Neural cell (in vitro differentiated cells): Measurements from ENCODE around the gene BCKDHB. TPM values are rescaled to one million over a fixed set of nuclear protein-coding genes. Genes with fewer than 3 reads are reported as not detected.

ENCODE experiments used
- H2AFZ ChIP-seq: fragments of 200-600, 300-800 bp; sonication (generic), shearing (Covaris generic); 2 replicates; pipeline ENCODE4 v1.6.0; 2014; ENCODE audit warnings: low read depth, mild to moderate bottlenecking, antibody characterized with exemption, low read length, moderate library complexity
- H3F3A ChIP-seq: fragments of 200-600 bp; shearing (Covaris generic); 2 replicates; pipeline ENCODE4 v1.6.1; 2016; ENCODE audit warnings: mild to moderate bottlenecking, moderate library complexity, mixed read lengths, antibody characterized with exemption, low read length; ENCODE audit not compliant: insufficient read depth, poor library complexity, severe bottlenecking
- H3K27ac ChIP-seq: fragments of 200-600, 300-800 bp; sonication (generic), shearing (Covaris generic); 2 replicates; pipeline ENCODE4 v1.5.1; 2014; ENCODE audit warnings: mild to moderate bottlenecking, low read length, moderate library complexity
- H3K27me3 ChIP-seq: fragments of 300-800, 200-600 bp; sonication (generic), shearing (Covaris generic); 2 replicates; pipeline ENCODE4 v1.6.0; 2014; ENCODE audit warnings: mild to moderate bottlenecking, low read depth, low read length, moderate library complexity; ENCODE audit not compliant: insufficient read depth
- H3K36me3 ChIP-seq: fragments of 300-800, 200-600 bp; sonication (generic), shearing (Covaris generic); 2 replicates; pipeline ENCODE4 v1.5.1; 2014; ENCODE audit warnings: mild to moderate bottlenecking, antibody characterized with exemption, low read length, moderate library complexity; ENCODE audit not compliant: insufficient read depth
- H3K4me2 ChIP-seq: fragments of 300-800, 200-600 bp; sonication (generic), shearing (Covaris generic); 2 replicates; pipeline ENCODE4 v1.6.0; 2014; ENCODE audit warnings: mild to moderate bottlenecking, low read length
- H3K4me3 ChIP-seq: fragments of 300-800, 200-600 bp; sonication (generic), shearing (Covaris generic); 2 replicates; pipeline ENCODE4 v1.5.1; 2014; ENCODE audit warnings: mild to moderate bottlenecking, low read length, moderate library complexity
- H3K79me2 ChIP-seq: fragments of 200-600 bp; shearing (Covaris generic); replicated peaks from 2 replicates; pipeline ENCODE4 v1.6.0; 2014; ENCODE audit warnings: mild to moderate bottlenecking, low read length, moderate library complexity; ENCODE audit not compliant: insufficient read depth
- H3K9ac ChIP-seq: fragments of 300-800, 200-600 bp; sonication (generic), shearing (Covaris generic); 2 replicates; pipeline ENCODE4 v1.6.1; 2016; ENCODE audit warnings: mild to moderate bottlenecking, low read length, mixed read lengths
- H3K9me2 ChIP-seq: fragments of 200-600 bp; shearing (Covaris generic); 2 replicates; pipeline ENCODE4 v1.6.1; 2016; ENCODE audit warnings: mild to moderate bottlenecking, low read length, mixed read lengths; ENCODE audit not compliant: insufficient read depth
- H3K9me3 ChIP-seq: fragments of 200-600, 300-800 bp; sonication (generic), shearing (Covaris generic); 2 replicates; pipeline ENCODE4 v1.6.1; 2016; ENCODE audit warnings: mild to moderate bottlenecking, mixed run types, low read length, moderate library complexity, mixed read lengths
- H4K20me1 ChIP-seq: fragments of 200-600 bp; shearing (Covaris generic); 2 replicates; pipeline ENCODE4 v1.6.1; 2016; ENCODE audit warnings: mild to moderate bottlenecking, mixed run types; ENCODE audit not compliant: insufficient read depth
- EP300 ChIP-seq: fragments of 450-650 bp; conservative IDR thresholded peaks from 2 replicates; pipeline ENCODE4 v1.6.1; 2014; ENCODE audit warnings: antibody characterized with exemption, mild to moderate bottlenecking, moderate library complexity; ENCODE audit not compliant: poor library complexity, severe bottlenecking
- EZH2 ChIP-seq: fragments of 200-600, 300-800 bp; shearing (Covaris generic), sonication (generic); IDR thresholded peaks from 2 replicates; pipeline ENCODE4 v1.6.1; 2014; ENCODE audit warnings: antibody characterized with exemption, low read length, borderline replicate concordance, mild to moderate bottlenecking; ENCODE audit not compliant: insufficient read depth, poor library complexity, severe bottlenecking
- MXI1 ChIP-seq: fragments of 450-650 bp; conservative IDR thresholded peaks from 2 replicates; pipeline ENCODE4 v1.6.1; 2014; ENCODE audit warnings: antibody characterized with exemption, mild to moderate bottlenecking; ENCODE audit not compliant: poor library complexity, severe bottlenecking
- POLR2AphosphoS5 ChIP-seq: IDR thresholded peaks from 2 replicates; pipeline ENCODE4 v1.6.1; 2012
- RAD21 ChIP-seq: fragments of 450-650 bp; conservative IDR thresholded peaks from 2 replicates; pipeline ENCODE4 v1.6.1; 2014; ENCODE audit warnings: antibody characterized with exemption, mild to moderate bottlenecking, moderate library complexity
- SMC3 ChIP-seq: fragments of 450-650 bp; conservative IDR thresholded peaks from 2 replicates; pipeline ENCODE4 v1.6.1; 2014; ENCODE audit warnings: antibody characterized with exemption, mild to moderate bottlenecking, moderate library complexity; ENCODE audit not compliant: poor library complexity
- TAF1 ChIP-seq: IDR thresholded peaks from 2 replicates; pipeline ENCODE4 v1.6.1; 2012; ENCODE audit warnings: low read depth
- polyA plus RNA-seq: library from polyadenylated mRNA; depleted of rRNA; stranded (reverse); fragments of >200 nt; gene quantifications from 2 replicates; pipeline ENCODE4 v1.2.3, GENCODE V29; 2014
- TF ChIP-seq, protein P1 (sequence below): fragments of 450-650 bp; IDR thresholded peaks from 2 replicates; pipeline ENCODE4 v1.5.1; 2014; ENCODE audit warnings: antibody characterized with exemption, mild to moderate bottlenecking, moderate library complexity; ENCODE audit not compliant: poor library complexity, severe bottlenecking
- TF ChIP-seq, protein P2 (sequence below): IDR thresholded peaks from 2 replicates; pipeline ENCODE4 v1.6.1; 2012; ENCODE audit warnings: borderline replicate concordance

The BCKDHB gene
- polyA plus RNA-seq, 1 donor from 2014 or later = 16.1 TPM

GRCh38 chr6:80227545-80228105, 121.2 kb downstream of the BCKDHB start:
- no peaks in the 10 kb centered on the region for H3K27me3 ChIP-seq
- no peak overlapping the region for H3K4me2 ChIP-seq
- no peak overlapping the region for H3K27ac ChIP-seq
- H3K79me2 ChIP-seq = no peaks in the 10 kb centered on the region
- H3K36me3 ChIP-seq = no peaks in the 10 kb centered on the region
- H3K9me3 ChIP-seq = no peaks in the 10 kb centered on the region
- H2AFZ ChIP-seq = no peak overlapping the region
- no peak overlapping the region for H3K9ac ChIP-seq
- H3K4me3 ChIP-seq = no peak overlapping the region
- no peaks in the 10 kb centered on the region for H3K9me2 ChIP-seq
- H3F3A ChIP-seq = no peaks in the 10 kb centered on the region
- TF ChIP-seq SMC3 = no peak
- TF ChIP-seq TAF1 = no peak
- TF ChIP-seq, protein P1, sequence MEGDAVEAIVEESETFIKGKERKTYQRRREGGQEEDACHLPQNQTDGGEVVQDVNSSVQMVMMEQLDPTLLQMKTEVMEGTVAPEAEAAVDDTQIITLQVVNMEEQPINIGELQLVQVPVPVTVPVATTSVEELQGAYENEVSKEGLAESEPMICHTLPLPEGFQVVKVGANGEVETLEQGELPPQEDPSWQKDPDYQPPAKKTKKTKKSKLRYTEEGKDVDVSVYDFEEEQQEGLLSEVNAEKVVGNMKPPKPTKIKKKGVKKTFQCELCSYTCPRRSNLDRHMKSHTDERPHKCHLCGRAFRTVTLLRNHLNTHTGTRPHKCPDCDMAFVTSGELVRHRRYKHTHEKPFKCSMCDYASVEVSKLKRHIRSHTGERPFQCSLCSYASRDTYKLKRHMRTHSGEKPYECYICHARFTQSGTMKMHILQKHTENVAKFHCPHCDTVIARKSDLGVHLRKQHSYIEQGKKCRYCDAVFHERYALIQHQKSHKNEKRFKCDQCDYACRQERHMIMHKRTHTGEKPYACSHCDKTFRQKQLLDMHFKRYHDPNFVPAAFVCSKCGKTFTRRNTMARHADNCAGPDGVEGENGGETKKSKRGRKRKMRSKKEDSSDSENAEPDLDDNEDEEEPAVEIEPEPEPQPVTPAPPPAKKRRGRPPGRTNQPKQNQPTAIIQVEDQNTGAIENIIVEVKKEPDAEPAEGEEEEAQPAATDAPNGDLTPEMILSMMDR = no peak
- TF ChIP-seq, protein P2, sequence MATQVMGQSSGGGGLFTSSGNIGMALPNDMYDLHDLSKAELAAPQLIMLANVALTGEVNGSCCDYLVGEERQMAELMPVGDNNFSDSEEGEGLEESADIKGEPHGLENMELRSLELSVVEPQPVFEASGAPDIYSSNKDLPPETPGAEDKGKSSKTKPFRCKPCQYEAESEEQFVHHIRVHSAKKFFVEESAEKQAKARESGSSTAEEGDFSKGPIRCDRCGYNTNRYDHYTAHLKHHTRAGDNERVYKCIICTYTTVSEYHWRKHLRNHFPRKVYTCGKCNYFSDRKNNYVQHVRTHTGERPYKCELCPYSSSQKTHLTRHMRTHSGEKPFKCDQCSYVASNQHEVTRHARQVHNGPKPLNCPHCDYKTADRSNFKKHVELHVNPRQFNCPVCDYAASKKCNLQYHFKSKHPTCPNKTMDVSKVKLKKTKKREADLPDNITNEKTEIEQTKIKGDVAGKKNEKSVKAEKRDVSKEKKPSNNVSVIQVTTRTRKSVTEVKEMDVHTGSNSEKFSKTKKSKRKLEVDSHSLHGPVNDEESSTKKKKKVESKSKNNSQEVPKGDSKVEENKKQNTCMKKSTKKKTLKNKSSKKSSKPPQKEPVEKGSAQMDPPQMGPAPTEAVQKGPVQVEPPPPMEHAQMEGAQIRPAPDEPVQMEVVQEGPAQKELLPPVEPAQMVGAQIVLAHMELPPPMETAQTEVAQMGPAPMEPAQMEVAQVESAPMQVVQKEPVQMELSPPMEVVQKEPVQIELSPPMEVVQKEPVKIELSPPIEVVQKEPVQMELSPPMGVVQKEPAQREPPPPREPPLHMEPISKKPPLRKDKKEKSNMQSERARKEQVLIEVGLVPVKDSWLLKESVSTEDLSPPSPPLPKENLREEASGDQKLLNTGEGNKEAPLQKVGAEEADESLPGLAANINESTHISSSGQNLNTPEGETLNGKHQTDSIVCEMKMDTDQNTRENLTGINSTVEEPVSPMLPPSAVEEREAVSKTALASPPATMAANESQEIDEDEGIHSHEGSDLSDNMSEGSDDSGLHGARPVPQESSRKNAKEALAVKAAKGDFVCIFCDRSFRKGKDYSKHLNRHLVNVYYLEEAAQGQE = no peak
- TF ChIP-seq RAD21 = no peak
- no peak for TF ChIP-seq EZH2
- TF ChIP-seq MXI1 = no peak
- TF ChIP-seq EP300 = no peak
- no peaks in the 10 kb centered on the region for H4K20me1 ChIP-seq

- Histone ChIP-seq H3K27ac (no peak overlapping the region), H3K4me3 (no peak overlapping the region), H3K9ac (no peak overlapping the region), H2AFZ (no peak overlapping the region), H3K36me3 (no peaks in the 10 kb centered on the region), H3F3A (no peaks in the 10 kb centered on the region), H3K9me2 (no peaks in the 10 kb centered on the region), H3K4me2 (no peak overlapping the region), H3K79me2 (no peaks in the 10 kb centered on the region), H4K20me1 (no peaks in the 10 kb centered on the region), H3K27me3 (no peaks in the 10 kb centered on the region), H3K9me3 (no peaks in the 10 kb centered on the region)
- TF ChIP-seq SMC3 (no peak), EP300 (no peak), MXI1 (no peak), POLR2AphosphoS5 (no peak), EZH2 (no peak), RAD21 (no peak), TAF1 (no peak)
- TF ChIP-seq, protein P2 = no peak
- TF ChIP-seq, protein P1 = no peak
These were observed 126.8 kb downstream of the BCKDHB start for GRCh38 chr6:80233262-80233661.
